WTC11 (cell line): ENCODE results near the gene KRT9. TPM values are rescaled to one million over a fixed set of nuclear protein-coding genes. Genes with fewer than 3 reads are reported as not detected.

Source experiments
- ATAC-seq: fragments of 200-7000 bp; cut with Tn5 transposase; 2 replicates; pipeline ENCODE4 v1.10.0; 2021; ENCODE audit warnings: mild to moderate bottlenecking, moderate library complexity
- CTCF ChIA-PET: fragments of 300-600 bp; sonication (Branson Sonifier 250); formaldehyde crosslinking; loops from one replicate; lab custom pipeline; 2021; ENCODE audit warnings: antibody characterized with exemption; lab: Charles Lee
- POLR2A ChIA-PET: fragments of 350-600 bp; sonication (Branson Sonifier 250); formaldehyde crosslinking; loops from one replicate; lab custom pipeline; 2021; ENCODE audit warnings: antibody characterized with exemption; lab: Charles Lee
- DNase-seq: peaks from one replicate; pipeline ENCODE4 v3.0.0; 2021; ENCODE audit warnings: low spot score
- H3K27ac Mint-ChIP-seq: 2 replicates; pipeline ENCODE4 v1.8.0; 2021; ENCODE audit warnings: mixed read lengths
- H3K27me3 Mint-ChIP-seq: 2 replicates; pipeline ENCODE4 v1.8.0; 2021; ENCODE audit warnings: low read depth, mild to moderate bottlenecking, moderate library complexity, mixed read lengths
- H3K36me3 Mint-ChIP-seq: 2 replicates; pipeline ENCODE4 v1.8.0; 2021; ENCODE audit warnings: mixed read lengths
- H3K4me1 Mint-ChIP-seq: 2 replicates; pipeline ENCODE4 v1.8.0; 2022; ENCODE audit warnings: mixed read lengths
- H3K4me3 Mint-ChIP-seq: 2 replicates; pipeline ENCODE4 v1.8.0; 2021; ENCODE audit warnings: mild to moderate bottlenecking, moderate library complexity, mixed read lengths
- H3K9me3 Mint-ChIP-seq: 2 replicates; pipeline ENCODE4 v1.8.0; 2021; ENCODE audit warnings: mixed read lengths
- GABPB1 ChIP-seq: sonication (generic); formaldehyde crosslinking; IDR thresholded peaks from 2 replicates; pipeline ENCODE4 v1.8.1; 2023; ENCODE audit warnings: mild to moderate bottlenecking, missing genetic modification reagents
- GRHL2 ChIP-seq: fragments of 250-450 bp; sonication (Bioruptor Pico); IDR thresholded peaks from 2 replicates; pipeline ENCODE4 v1.8.0; 2022; ENCODE audit warnings: mild to moderate bottlenecking, moderate library complexity; ENCODE audit not compliant: insufficient replicate concordance, severe bottlenecking
- HMGA2 ChIP-seq: fragments of 250-450 bp; sonication (Bioruptor Pico); IDR thresholded peaks from 2 replicates; pipeline ENCODE4 v1.4.0; 2021; ENCODE audit warnings: mild to moderate bottlenecking, moderate library complexity
- IRF2 ChIP-seq: sonication (generic); formaldehyde crosslinking; IDR thresholded peaks from 2 replicates; pipeline ENCODE4 v1.8.0; 2022; ENCODE audit warnings: low read depth, missing genetic modification reagents, borderline replicate concordance
- JAZF1 ChIP-seq: fragments of 250-450 bp; sonication (Bioruptor Pico); IDR thresholded peaks from 2 replicates; pipeline ENCODE4 v1.9.0; 2021; ENCODE audit warnings: moderate library complexity, mild to moderate bottlenecking, inconsistent platforms
- MXD4 ChIP-seq: fragments of 250-450 bp; sonication (Bioruptor Pico); IDR thresholded peaks from 2 replicates; pipeline ENCODE4 v1.8.0; 2021; ENCODE audit warnings: mild to moderate bottlenecking, moderate library complexity, borderline replicate concordance
- PRRX2 ChIP-seq: fragments of 250-450 bp; sonication (Bioruptor Pico); IDR thresholded peaks from 2 replicates; pipeline ENCODE4 v1.8.0; 2021; ENCODE audit warnings: mild to moderate bottlenecking
- TCF7 ChIP-seq: sonication (generic); formaldehyde crosslinking; IDR thresholded peaks from 2 replicates; pipeline ENCODE4 v1.8.0; 2022; ENCODE audit warnings: mild to moderate bottlenecking, low read depth, missing genetic modification reagents, moderate library complexity
- total RNA-seq: library from RNA; stranded (reverse); gene quantifications from 3 replicates; pipeline ENCODE4 v1.2.3, GENCODE V29; 2021
- TF ChIP-seq, protein P1 (sequence below): sonication (generic); formaldehyde crosslinking; IDR thresholded peaks from 2 replicates; pipeline ENCODE4 v1.8.0; 2022; ENCODE audit warnings: missing genetic modification reagents
- TF ChIP-seq, protein P2 (sequence below): sonication (generic); formaldehyde crosslinking; IDR thresholded peaks from 2 replicates; pipeline ENCODE4 v1.8.1; 2022; ENCODE audit warnings: low read depth, missing genetic modification reagents, borderline replicate concordance
- TF ChIP-seq, protein P3 (sequence below): sonication (generic); formaldehyde crosslinking; conservative IDR thresholded peaks from 2 replicates; pipeline ENCODE4 v1.8.1; 2023; ENCODE audit warnings: mild to moderate bottlenecking, low read depth, missing genetic modification reagents, moderate library complexity
- TF ChIP-seq, protein P4 (sequence below): sonication (generic); formaldehyde crosslinking; IDR thresholded peaks from 2 replicates; pipeline ENCODE4 v1.8.0; 2022; ENCODE audit warnings: mild to moderate bottlenecking, missing genetic modification reagents
- TF ChIP-seq, protein P5 (sequence below): sonication (generic); formaldehyde crosslinking; IDR thresholded peaks from 2 replicates; pipeline ENCODE4 v1.8.1; 2023; ENCODE audit warnings: mild to moderate bottlenecking, missing genetic modification reagents
- TF ChIP-seq, protein P6 (sequence below): fragments of 250-450 bp; sonication (Bioruptor Pico); IDR thresholded peaks from 2 replicates; pipeline ENCODE4 v1.9.0; 2021; ENCODE audit warnings: mild to moderate bottlenecking
- TF ChIP-seq, protein P7 (sequence below): sonication (generic); formaldehyde crosslinking; IDR thresholded peaks from 2 replicates; pipeline ENCODE4 v1.8.1; 2022; ENCODE audit warnings: mild to moderate bottlenecking, missing genetic modification reagents, moderate library complexity, borderline replicate concordance

Gene KRT9
- total RNA-seq, 1 experiment from 2014 or later: not detected

DNA sequence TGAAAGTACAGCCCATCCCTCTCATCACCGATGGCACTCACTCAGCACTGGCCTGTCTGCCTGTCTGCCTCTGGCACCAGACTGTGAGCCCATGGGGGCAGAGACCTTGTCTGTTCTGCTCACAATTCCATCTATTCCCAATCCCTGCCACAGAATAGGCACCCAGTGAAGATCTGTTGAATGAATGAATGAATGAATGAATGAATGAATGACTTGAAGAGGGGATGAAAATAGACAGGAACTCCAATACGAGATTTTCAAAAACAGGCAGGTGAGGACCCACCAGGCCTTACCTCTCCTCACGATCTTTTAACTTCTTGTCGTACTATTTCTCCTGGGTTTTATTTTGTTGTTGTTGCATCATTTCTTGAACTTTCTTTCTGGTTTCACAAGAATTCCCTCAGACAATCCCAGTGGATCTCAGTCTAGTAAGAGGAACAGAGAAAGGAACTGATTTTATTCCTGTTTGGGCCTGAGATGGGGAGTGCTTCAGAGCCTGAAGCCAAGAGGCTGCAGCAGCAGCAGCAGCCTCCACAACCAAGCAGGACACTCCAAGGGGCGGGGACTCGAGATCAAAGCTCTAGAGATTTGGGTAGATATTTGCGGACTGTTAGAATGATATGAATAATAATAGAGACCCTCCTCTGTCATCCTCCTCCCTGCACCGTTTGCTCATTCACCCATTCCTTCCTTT, 17.7 kb downstream of the KRT9 start (continued):
- TF ChIP-seq, protein P1, sequence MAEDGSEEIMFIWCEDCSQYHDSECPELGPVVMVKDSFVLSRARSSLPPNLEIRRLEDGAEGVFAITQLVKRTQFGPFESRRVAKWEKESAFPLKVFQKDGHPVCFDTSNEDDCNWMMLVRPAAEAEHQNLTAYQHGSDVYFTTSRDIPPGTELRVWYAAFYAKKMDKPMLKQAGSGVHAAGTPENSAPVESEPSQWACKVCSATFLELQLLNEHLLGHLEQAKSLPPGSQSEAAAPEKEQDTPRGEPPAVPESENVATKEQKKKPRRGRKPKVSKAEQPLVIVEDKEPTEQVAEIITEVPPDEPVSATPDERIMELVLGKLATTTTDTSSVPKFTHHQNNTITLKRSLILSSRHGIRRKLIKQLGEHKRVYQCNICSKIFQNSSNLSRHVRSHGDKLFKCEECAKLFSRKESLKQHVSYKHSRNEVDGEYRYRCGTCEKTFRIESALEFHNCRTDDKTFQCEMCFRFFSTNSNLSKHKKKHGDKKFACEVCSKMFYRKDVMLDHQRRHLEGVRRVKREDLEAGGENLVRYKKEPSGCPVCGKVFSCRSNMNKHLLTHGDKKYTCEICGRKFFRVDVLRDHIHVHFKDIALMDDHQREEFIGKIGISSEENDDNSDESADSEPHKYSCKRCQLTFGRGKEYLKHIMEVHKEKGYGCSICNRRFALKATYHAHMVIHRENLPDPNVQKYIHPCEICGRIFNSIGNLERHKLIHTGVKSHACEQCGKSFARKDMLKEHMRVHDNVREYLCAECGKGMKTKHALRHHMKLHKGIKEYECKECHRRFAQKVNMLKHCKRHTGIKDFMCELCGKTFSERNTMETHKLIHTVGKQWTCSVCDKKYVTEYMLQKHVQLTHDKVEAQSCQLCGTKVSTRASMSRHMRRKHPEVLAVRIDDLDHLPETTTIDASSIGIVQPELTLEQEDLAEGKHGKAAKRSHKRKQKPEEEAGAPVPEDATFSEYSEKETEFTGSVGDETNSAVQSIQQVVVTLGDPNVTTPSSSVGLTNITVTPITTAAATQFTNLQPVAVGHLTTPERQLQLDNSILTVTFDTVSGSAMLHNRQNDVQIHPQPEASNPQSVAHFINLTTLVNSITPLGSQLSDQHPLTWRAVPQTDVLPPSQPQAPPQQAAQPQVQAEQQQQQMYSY (CRISPR knock-in tag): no peak
- TF ChIP-seq JAZF1 (CRISPR knock-in tag): no peak
- TF ChIP-seq, protein P2, sequence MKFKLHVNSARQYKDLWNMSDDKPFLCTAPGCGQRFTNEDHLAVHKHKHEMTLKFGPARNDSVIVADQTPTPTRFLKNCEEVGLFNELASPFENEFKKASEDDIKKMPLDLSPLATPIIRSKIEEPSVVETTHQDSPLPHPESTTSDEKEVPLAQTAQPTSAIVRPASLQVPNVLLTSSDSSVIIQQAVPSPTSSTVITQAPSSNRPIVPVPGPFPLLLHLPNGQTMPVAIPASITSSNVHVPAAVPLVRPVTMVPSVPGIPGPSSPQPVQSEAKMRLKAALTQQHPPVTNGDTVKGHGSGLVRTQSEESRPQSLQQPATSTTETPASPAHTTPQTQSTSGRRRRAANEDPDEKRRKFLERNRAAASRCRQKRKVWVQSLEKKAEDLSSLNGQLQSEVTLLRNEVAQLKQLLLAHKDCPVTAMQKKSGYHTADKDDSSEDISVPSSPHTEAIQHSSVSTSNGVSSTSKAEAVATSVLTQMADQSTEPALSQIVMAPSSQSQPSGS (CRISPR knock-in tag): no peak

DNA sequence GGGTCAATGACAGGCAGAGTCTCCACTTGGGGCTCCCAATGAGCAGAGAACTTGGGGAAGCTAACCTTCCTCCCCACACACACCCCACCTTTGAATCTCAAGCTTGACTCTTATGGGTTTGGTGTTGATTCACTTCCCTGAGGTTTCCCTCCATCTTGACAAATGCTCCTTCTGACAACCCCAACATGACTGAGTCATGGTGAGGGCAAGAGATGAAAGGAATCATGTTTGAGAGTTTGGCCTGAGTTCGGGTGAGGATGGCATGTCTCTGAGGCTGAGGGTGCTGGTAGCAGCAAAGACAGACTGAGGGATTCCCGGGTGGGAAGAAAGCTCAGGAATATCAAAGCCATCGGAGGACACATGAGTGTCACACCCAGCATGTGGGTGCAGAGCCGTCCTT, 18.7 kb downstream of the KRT9 start:
- CTCF ChIA-PET: interaction anchor here (1.0 to 9.6 kb wide), 4 partner anchors 27 to 110 kb away, joined by 3 to 380 read pairs (median 161); no protein-coding TSS in a partner anchor
- peaks cover 12% of the 10 kb centered on the region for H3K4me1 Mint-ChIP-seq
- peaks cover 3% of the 10 kb centered on the region for H3K27me3 Mint-ChIP-seq
- H3K9me3 Mint-ChIP-seq: no peaks in the 10 kb centered on the region
- H3K36me3 Mint-ChIP-seq: no peaks in the 10 kb centered on the region
- POLR2A ChIA-PET: no interaction called here
- DNase-seq (no peak), ATAC-seq (no peak)
- TF ChIP-seq, protein P3, sequence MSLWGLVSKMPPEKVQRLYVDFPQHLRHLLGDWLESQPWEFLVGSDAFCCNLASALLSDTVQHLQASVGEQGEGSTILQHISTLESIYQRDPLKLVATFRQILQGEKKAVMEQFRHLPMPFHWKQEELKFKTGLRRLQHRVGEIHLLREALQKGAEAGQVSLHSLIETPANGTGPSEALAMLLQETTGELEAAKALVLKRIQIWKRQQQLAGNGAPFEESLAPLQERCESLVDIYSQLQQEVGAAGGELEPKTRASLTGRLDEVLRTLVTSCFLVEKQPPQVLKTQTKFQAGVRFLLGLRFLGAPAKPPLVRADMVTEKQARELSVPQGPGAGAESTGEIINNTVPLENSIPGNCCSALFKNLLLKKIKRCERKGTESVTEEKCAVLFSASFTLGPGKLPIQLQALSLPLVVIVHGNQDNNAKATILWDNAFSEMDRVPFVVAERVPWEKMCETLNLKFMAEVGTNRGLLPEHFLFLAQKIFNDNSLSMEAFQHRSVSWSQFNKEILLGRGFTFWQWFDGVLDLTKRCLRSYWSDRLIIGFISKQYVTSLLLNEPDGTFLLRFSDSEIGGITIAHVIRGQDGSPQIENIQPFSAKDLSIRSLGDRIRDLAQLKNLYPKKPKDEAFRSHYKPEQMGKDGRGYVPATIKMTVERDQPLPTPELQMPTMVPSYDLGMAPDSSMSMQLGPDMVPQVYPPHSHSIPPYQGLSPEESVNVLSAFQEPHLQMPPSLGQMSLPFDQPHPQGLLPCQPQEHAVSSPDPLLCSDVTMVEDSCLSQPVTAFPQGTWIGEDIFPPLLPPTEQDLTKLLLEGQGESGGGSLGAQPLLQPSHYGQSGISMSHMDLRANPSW: no peak
- TF ChIP-seq, protein P4, sequence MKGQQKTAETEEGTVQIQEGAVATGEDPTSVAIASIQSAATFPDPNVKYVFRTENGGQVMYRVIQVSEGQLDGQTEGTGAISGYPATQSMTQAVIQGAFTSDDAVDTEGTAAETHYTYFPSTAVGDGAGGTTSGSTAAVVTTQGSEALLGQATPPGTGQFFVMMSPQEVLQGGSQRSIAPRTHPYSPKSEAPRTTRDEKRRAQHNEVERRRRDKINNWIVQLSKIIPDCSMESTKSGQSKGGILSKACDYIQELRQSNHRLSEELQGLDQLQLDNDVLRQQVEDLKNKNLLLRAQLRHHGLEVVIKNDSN (CRISPR knock-in tag): no peak
- TF ChIP-seq, protein P5, sequence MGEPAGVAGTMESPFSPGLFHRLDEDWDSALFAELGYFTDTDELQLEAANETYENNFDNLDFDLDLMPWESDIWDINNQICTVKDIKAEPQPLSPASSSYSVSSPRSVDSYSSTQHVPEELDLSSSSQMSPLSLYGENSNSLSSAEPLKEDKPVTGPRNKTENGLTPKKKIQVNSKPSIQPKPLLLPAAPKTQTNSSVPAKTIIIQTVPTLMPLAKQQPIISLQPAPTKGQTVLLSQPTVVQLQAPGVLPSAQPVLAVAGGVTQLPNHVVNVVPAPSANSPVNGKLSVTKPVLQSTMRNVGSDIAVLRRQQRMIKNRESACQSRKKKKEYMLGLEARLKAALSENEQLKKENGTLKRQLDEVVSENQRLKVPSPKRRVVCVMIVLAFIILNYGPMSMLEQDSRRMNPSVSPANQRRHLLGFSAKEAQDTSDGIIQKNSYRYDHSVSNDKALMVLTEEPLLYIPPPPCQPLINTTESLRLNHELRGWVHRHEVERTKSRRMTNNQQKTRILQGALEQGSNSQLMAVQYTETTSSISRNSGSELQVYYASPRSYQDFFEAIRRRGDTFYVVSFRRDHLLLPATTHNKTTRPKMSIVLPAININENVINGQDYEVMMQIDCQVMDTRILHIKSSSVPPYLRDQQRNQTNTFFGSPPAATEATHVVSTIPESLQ (CRISPR knock-in tag): no peak
- TF ChIP-seq, protein P6, sequence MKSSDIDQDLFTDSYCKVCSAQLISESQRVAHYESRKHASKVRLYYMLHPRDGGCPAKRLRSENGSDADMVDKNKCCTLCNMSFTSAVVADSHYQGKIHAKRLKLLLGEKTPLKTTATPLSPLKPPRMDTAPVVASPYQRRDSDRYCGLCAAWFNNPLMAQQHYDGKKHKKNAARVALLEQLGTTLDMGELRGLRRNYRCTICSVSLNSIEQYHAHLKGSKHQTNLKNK (CRISPR knock-in tag): no peak
- H3K4me3 Mint-ChIP-seq: no peak overlapping the region
- no peak overlapping the region for H3K27ac Mint-ChIP-seq

DNA sequence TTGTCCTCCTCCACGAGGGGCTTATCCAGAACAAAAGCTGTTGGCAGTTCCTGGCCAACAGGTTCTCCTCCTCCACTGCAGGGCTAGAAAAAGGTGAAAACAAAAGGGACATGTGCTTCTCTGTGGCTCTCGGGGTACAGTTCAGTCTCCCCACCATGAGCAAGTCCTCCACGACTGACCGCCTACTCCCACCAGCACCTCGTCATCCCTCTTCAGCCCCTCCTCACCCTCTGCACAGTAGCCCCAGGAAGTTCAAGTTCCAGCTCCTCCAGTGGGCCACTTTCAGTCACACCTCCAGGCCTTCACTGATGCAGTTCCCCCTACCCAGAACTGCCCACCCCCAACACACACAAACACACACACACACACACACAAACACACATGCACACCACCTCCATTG, 19.4 kb downstream of the KRT9 start:
- DNase-seq: no peak
- Mint-ChIP-seq H3K36me3 (no peaks in the 10 kb centered on the region), H3K4me1 (peaks cover 19% of the 10 kb centered on the region), H3K4me3 (no peak overlapping the region), H3K27me3 (peaks cover 5% of the 10 kb centered on the region), H3K27ac (no peak overlapping the region), H3K9me3 (no peaks in the 10 kb centered on the region)
- CTCF ChIA-PET: interaction anchor here (8.4 to 9.6 kb wide), 2 partner anchors 94 to 111 kb away, joined by 319 to 380 read pairs; no protein-coding TSS in a partner anchor
- TF ChIP-seq GABPB1 (CRISPR knock-in tag) (no peak), GRHL2 (no peak), HMGA2 (CRISPR knock-in tag) (no peak), PRRX2 (CRISPR knock-in tag) (no peak), MXD4 (CRISPR knock-in tag) (no peak), IRF2 (CRISPR knock-in tag) (no peak), TCF7 (CRISPR knock-in tag) (no peak)
- TF ChIP-seq, protein P1 (CRISPR knock-in tag): no peak
- TF ChIP-seq, protein P7, sequence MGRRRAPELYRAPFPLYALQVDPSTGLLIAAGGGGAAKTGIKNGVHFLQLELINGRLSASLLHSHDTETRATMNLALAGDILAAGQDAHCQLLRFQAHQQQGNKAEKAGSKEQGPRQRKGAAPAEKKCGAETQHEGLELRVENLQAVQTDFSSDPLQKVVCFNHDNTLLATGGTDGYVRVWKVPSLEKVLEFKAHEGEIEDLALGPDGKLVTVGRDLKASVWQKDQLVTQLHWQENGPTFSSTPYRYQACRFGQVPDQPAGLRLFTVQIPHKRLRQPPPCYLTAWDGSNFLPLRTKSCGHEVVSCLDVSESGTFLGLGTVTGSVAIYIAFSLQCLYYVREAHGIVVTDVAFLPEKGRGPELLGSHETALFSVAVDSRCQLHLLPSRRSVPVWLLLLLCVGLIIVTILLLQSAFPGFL: no peak
- POLR2A ChIA-PET: no interaction called here
- no peak for ATAC-seq
